Stomach (tissue), 4 donors: ENCODE results near the gene SMC1A.

Experiments used
- CTCF ChIP-seq, 7 experiments: fragments of 450-650 bp in 4 of 7; fragments of 200-600 bp in 3 of 7; sonication (generic) in 3 of 7; IDR thresholded peaks; one replicate each; pipeline ENCODE4 v1.5.1; 2016 to 2019; ENCODE audit warnings: antibody characterized with exemption in 7 of 7, control low read depth in 2 of 7, mild to moderate bottlenecking in 1 of 7
- EP300 ChIP-seq: sonication (generic); formaldehyde crosslinking; IDR thresholded peaks from one replicate; pipeline ENCODE4 v1.6.1; 2017; ENCODE audit warnings: antibody characterized with exemption
- POLR2A ChIP-seq, 4 donors: fragments of 450-650 bp; IDR thresholded peaks; one replicate each; pipeline ENCODE4 v1.6.1; 2016; ENCODE audit warnings: antibody characterized with exemption in 4 of 4, control low read depth in 2 of 4, mild to moderate bottlenecking in 1 of 4, moderate library complexity in 1 of 4

DNA sequence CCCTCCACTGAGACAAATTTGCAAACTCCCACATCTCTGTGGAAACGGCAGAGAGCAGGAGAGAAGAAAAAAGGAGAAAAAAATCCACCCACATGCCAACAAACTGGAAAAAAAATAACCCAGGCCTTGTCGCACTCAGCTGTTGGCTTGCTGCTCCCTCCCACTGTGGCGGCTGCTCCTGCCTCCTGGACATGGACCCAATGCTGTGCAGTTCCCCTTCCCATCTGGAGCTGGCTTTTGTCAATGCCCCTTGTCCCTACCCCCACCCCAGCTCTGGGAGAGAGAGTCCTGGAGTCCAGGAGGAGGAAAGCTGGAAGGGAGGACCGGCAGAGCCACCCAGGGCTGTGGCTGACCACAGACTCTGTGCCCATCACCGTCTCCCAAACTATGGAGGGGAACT is 90.2 kb downstream of the SMC1A start:
- TF ChIP-seq EP300 (no peak), CTCF (IDR thresholded peaks at IDR 0.05) (no peak), POLR2A (IDR thresholded peaks at IDR 0.05) (no peak)
